ENCODE data around the gene MACF1. TPM values are rescaled to one million over a fixed set of nuclear protein-coding genes. Genes with fewer than 3 reads are reported as not detected.

MACF1 gene
- total RNA-seq, 1 experiment from 2014 or later = 189 TPM

- H3K4me1 ChIP-seq (replicated peaks; ENCODE audit: insufficient read depth) = no peaks in the 10 kb centered on the region
- H2AFZ ChIP-seq = no peak overlapping the region
- ChIA-PET CTCF (interaction anchor here (0.6 kb wide), 1 partner anchor 173 kb away, joined by 4 read pairs; no protein-coding TSS in a partner anchor), POLR2A (ENCODE audit: unreplicated experiment) (interaction anchor here (0.5 kb wide), 1 partner anchor 70 kb away, joined by 3 read pairs; no protein-coding TSS in a partner anchor)
- no peak for TF ChIP-seq EZH2 (IDR thresholded peaks at IDR 0.05; ENCODE audit: low read depth)
- no peak for TF ChIP-seq CTCF (conservative IDR thresholded peaks at IDR 0.05)
- no TSS peak for BruUV-seq (replicated peaks)
- no peaks in the 10 kb centered on the region for H3F3A ChIP-seq (ENCODE audit: insufficient read depth, low read depth)
- intact Hi-C loops (cut with micrococcal nuclease; ENCODE audit: unreplicated experiment) = no loop called here
- no peaks in the 10 kb centered on the region for H4K20me1 ChIP-seq (ENCODE audit: insufficient read depth)
- no peaks in the 10 kb centered on the region for H3K79me2 ChIP-seq (ENCODE audit: low read depth)
- no peak overlapping the region for H3K27ac ChIP-seq
- H3K36me3 ChIP-seq (ENCODE audit: low read depth) = peaks cover 47% of the 10 kb centered on the region
- no peaks in the 10 kb centered on the region for H3K9me3 ChIP-seq (ENCODE audit: insufficient read depth, low read depth)
- DNase-seq = no peak
- no peak overlapping the region for H3K4me2 ChIP-seq
- no peaks in the 10 kb centered on the region for H3K27me3 ChIP-seq (ENCODE audit: insufficient read depth, low read depth)
- no peaks in the 10 kb centered on the region for H3K9me2 ChIP-seq (ENCODE audit: insufficient read depth)
- no peak overlapping the region for H3K4me3 ChIP-seq
These were observed 221.1 kb downstream of the MACF1 start for GRCh38 chr1:39425634-39426033.

GRCh38 chr1:39426346-39426745 lies 221.9 kb downstream of the MACF1 start:
- Histone ChIP-seq H3K4me2 (no peak overlapping the region), H3K79me2 (ENCODE audit: low read depth) (no peaks in the 10 kb centered on the region), H3F3A (ENCODE audit: insufficient read depth, low read depth) (no peaks in the 10 kb centered on the region), H3K4me3 (no peak overlapping the region), H3K9me2 (ENCODE audit: insufficient read depth) (no peaks in the 10 kb centered on the region), H3K27me3 (ENCODE audit: insufficient read depth, low read depth) (no peaks in the 10 kb centered on the region), H3K4me1 (replicated peaks; ENCODE audit: insufficient read depth) (no peaks in the 10 kb centered on the region), H3K36me3 (ENCODE audit: low read depth) (peaks cover 55% of the 10 kb centered on the region), H3K27ac (no peak overlapping the region), H3K9me3 (ENCODE audit: insufficient read depth, low read depth) (no peaks in the 10 kb centered on the region), H4K20me1 (ENCODE audit: insufficient read depth) (no peaks in the 10 kb centered on the region), H2AFZ (no peak overlapping the region)
- BruUV-seq (replicated peaks) = no TSS peak
- no peak for DNase-seq
- intact Hi-C loops (cut with micrococcal nuclease; ENCODE audit: unreplicated experiment) = no loop called here
- ChIA-PET POLR2A (ENCODE audit: unreplicated experiment) (no interaction called here), CTCF (interaction anchor here (0.7 kb wide), 2 partner anchors 265 to 1486 kb away, joined by 3 to 5 read pairs; partner anchors contain the start of gene HPCAL4)
- TF ChIP-seq CTCF (conservative IDR thresholded peaks at IDR 0.05) (no peak), EZH2 (IDR thresholded peaks at IDR 0.05; ENCODE audit: low read depth) (no peak)

- H2AFZ ChIP-seq = no peak overlapping the region
- no TSS peak for BruUV-seq (replicated peaks)
- no peak for DNase-seq
- H3K9me3 ChIP-seq (ENCODE audit: insufficient read depth, low read depth) = no peaks in the 10 kb centered on the region
- no peaks in the 10 kb centered on the region for H3F3A ChIP-seq (ENCODE audit: insufficient read depth, low read depth)
- CTCF ChIA-PET = no interaction called here
- POLR2A ChIA-PET (ENCODE audit: unreplicated experiment) = no interaction called here
- H3K36me3 ChIP-seq (ENCODE audit: low read depth) = peaks cover 57% of the 10 kb centered on the region
- H3K4me3 ChIP-seq = no peak overlapping the region
- TF ChIP-seq EZH2 (IDR thresholded peaks at IDR 0.05; ENCODE audit: low read depth) = no peak
- TF ChIP-seq CTCF (conservative IDR thresholded peaks at IDR 0.05) = no peak
- H3K79me2 ChIP-seq (ENCODE audit: low read depth) = no peaks in the 10 kb centered on the region
- no peaks in the 10 kb centered on the region for H4K20me1 ChIP-seq (ENCODE audit: insufficient read depth)
- H3K4me2 ChIP-seq = no peak overlapping the region
- no peaks in the 10 kb centered on the region for H3K4me1 ChIP-seq (replicated peaks; ENCODE audit: insufficient read depth)
- no peaks in the 10 kb centered on the region for H3K27me3 ChIP-seq (ENCODE audit: insufficient read depth, low read depth)
- H3K27ac ChIP-seq = no peak overlapping the region
- intact Hi-C loops (cut with micrococcal nuclease; ENCODE audit: unreplicated experiment) = no loop called here
- H3K9me2 ChIP-seq (ENCODE audit: insufficient read depth) = no peaks in the 10 kb centered on the region
These were observed 222.9 kb downstream of the MACF1 start for GRCh38 chr1:39427374-39427773.

All from PC-9 (cell line).